ENCODE measurements around the gene DYNC1I1. TPM values are rescaled to one million over a fixed set of nuclear protein-coding genes. Genes with fewer than 3 reads are reported as not detected.
A peak's percentile ranks its signal among the peaks of the same experiment; 100 is the strongest.

The DYNC1I1 gene
- total RNA-seq, 1 experiment from 2014 or later, result 0.03 TPM

DNA sequence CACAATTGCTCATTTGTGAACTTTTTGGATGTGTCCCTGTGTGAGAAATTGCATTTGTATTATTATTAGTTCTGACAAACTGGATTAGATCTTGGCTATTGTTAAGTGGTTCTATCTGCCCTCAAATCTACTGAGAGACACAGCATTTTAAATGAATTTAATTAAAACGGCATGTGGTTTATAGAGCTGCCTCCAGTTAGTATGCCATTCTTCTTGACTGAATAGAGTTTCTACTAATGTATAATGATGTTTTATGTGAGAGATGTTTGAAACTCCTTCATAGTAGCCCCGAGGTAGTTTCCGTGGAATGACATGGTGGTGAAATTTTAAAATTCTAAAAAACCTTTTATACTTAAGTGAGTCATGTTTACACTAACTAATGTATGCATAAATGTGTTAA is 110.9 kb downstream of the DYNC1I1 start:
- no peak for DNase-seq (ENCODE audit: low read depth)
- in situ Hi-C loops (cut with HindIII; ENCODE audit: low pct_unique_long_range_greater_than_20kb, low sequenced_read_pairs), result no loop called here

DNA sequence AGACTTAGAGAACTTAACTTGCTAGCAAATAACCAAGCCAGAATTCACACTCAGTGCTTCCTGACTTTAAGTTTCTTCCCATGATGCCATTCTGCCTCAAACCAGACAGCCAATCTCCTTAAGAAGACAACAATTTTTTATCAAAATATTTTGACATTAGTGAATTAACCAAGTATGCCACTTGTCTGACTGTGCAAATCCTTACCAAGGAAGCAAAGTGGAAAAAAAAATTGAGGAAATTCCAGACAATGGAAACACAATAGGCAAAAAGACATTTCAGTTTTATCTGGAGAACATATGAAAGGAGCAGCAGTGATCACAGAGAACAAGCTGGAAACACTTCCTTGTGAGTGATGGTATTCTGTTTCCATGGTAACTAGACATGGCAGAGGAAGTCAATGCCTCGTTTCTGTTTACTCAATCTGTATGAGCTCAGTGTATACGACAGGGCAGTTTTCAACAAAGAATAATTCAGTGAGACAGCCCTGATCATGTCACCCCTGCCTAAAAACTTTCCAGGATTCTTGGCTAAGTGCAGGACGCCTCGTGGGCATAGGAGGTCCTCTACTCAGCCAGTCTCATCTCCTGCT is 114.2 kb downstream of the DYNC1I1 start:
- peak; percentile 6 for DNase-seq (ENCODE audit: low read depth)
- in situ Hi-C loops (cut with HindIII; ENCODE audit: low pct_unique_long_range_greater_than_20kb, low sequenced_read_pairs), result no loop called here

DNA sequence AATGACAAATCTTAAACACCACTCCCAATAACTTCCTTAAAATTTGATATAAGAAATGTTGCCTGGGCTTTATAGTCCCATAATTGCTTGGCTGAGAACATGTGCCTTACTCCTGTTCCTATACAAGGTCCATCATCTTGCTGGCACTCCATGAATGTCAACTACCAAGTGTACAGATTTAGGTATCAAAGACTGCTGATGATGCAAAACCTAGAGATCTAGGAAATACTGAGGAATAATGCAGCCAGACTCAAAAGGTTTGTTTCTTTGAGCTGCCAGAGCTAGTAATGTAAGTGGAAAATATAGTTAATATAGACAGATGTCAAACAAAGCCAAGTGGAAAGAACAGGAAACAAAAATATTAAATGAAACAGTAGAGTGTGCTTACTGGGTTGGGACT is 121.1 kb downstream of the DYNC1I1 start:
- in situ Hi-C loops (cut with HindIII; ENCODE audit: low pct_unique_long_range_greater_than_20kb, low sequenced_read_pairs), result no loop called here
- no peak for DNase-seq (ENCODE audit: low read depth)

DNA sequence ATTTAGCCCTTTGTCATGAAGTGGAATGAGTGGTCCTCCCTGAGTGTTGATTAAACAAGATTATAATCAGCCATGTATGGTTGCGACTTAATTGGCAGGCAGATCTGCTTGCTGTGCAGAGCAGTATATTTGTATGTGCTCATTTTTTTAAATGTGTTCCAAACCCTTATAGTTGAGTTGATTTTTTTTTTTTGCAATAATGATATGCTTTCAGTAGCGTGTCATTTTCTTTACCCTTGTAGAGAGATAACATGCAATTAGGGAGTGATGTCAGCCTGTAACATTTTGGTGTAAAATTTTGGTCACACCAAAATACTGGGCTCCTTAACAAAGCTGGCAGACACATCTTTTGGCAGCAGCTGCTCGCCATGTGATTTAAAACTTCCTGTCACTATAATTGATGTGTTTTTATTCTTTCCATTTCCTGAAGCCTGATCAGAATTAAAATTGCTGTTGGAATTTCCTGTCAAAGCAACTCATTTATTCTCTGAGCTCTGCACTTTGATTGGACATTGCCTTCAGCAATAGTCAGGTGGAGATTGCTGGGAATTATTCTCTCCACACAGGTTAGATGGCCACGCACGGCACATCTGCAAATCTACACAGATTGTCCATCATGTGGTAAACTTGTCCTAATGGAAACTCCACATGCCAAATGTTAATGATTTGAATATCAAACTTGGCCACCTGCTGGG is 125.3 kb downstream of the DYNC1I1 start:
- DNase-seq (ENCODE audit: low read depth), result no peak
- in situ Hi-C loops (cut with HindIII; ENCODE audit: low pct_unique_long_range_greater_than_20kb, low sequenced_read_pairs), result no loop called here

- in situ Hi-C loops (cut with HindIII; ENCODE audit: low pct_unique_long_range_greater_than_20kb, low sequenced_read_pairs), result no loop called here
Measured at GRCh38 chr7:95899919-95900513, 127.7 kb downstream of the DYNC1I1 start.

GRCh38 chr7:95901006-95901405 is 128.7 kb downstream of the DYNC1I1 start:
- no peak for DNase-seq (ENCODE audit: low read depth)
- in situ Hi-C loops (cut with HindIII; ENCODE audit: low pct_unique_long_range_greater_than_20kb, low sequenced_read_pairs), result no loop called here

More at GRCh38 chr7:95899919-95900513, 127.7 kb downstream of the DYNC1I1 start:
- no peak for DNase-seq (ENCODE audit: low read depth)

DNA sequence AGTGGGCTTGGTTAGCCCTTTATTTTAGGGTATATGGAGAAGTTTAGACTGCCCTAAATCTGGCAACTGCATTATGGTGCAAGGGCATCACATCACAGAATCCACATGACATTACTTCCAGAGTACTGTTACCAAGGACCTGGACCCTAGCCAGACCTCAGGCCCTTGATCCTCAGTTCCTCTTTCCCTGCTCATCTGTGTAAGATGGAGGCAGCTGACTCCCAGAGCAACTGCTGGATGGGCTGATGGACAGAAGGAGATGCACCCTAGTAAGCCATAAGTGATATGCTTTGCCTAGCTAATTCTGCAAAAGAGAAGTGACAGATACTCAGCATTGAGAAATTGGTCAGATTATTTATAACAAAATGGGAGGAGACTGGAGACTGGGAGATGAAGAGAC is 131.7 kb downstream of the DYNC1I1 start:
- in situ Hi-C loops (cut with HindIII; ENCODE audit: low pct_unique_long_range_greater_than_20kb, low sequenced_read_pairs), result no loop called here
- DNase-seq (ENCODE audit: low read depth), result no peak

GRCh38 chr7:95905167-95905566 is 132.8 kb downstream of the DYNC1I1 start:
- peak; percentile 3 for DNase-seq (ENCODE audit: low read depth)
- in situ Hi-C loops (cut with HindIII; ENCODE audit: low pct_unique_long_range_greater_than_20kb, low sequenced_read_pairs), result no loop called here

GRCh38 chr7:95906851-95907250 is 134.5 kb downstream of the DYNC1I1 start:
- DNase-seq (ENCODE audit: low read depth), result no peak
- in situ Hi-C loops (cut with HindIII; ENCODE audit: low pct_unique_long_range_greater_than_20kb, low sequenced_read_pairs), result no loop called here

DNA sequence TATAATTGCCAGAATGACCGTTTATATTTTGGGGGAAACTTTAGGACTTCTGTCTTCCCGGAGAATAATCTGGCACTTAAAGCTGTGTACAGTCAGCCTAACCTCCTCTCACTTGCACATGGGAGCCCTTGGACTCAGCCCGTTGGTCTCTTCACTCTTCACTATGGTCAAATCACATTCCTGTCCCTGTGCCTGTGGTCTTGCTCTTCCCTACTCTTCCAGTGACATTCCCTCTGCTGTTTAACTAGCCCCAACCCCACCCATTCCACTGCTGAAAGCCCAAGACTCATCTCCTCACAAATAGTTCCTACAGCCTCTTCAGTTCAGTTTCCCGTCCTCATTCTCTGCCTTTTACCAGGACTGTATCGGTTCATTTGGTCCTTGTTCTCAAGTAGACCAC is 135.0 kb downstream of the DYNC1I1 start:
- DNase-seq (ENCODE audit: low read depth), result no peak
- in situ Hi-C loops (cut with HindIII; ENCODE audit: low pct_unique_long_range_greater_than_20kb, low sequenced_read_pairs), result no loop called here

GRCh38 chr7:95908499-95908898 is 136.1 kb downstream of the DYNC1I1 start:
- DNase-seq (ENCODE audit: low read depth), result no peak
- in situ Hi-C loops (cut with HindIII; ENCODE audit: low pct_unique_long_range_greater_than_20kb, low sequenced_read_pairs), result no loop called here

DNA sequence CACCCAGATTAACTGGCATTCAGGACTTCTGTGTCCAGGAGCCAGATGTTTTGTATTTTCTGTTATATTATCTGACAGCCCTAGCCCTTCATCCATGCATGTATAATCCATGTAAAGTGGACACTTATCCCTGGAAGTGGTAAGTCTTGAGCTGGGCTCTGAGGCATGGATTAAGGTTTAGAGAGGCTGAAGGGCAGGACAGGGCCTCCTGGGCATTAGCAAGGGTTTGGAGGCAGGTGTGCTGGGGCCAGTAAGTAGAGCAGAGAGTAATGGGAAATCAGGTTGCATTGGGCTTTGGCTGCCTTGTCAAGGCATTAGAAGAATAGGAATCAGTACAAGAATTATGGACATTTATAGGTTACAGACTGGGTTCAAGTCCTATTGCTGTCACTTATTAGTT is 138.0 kb downstream of the DYNC1I1 start:
- in situ Hi-C loops (cut with HindIII; ENCODE audit: low pct_unique_long_range_greater_than_20kb, low sequenced_read_pairs), result no loop called here
- no peak for DNase-seq (ENCODE audit: low read depth)

- in situ Hi-C loops (cut with HindIII; ENCODE audit: low pct_unique_long_range_greater_than_20kb, low sequenced_read_pairs), result no loop called here
- no peak for DNase-seq (ENCODE audit: low read depth)
Measured at GRCh38 chr7:95915731-95916130, 143.4 kb downstream of the DYNC1I1 start.

DNA sequence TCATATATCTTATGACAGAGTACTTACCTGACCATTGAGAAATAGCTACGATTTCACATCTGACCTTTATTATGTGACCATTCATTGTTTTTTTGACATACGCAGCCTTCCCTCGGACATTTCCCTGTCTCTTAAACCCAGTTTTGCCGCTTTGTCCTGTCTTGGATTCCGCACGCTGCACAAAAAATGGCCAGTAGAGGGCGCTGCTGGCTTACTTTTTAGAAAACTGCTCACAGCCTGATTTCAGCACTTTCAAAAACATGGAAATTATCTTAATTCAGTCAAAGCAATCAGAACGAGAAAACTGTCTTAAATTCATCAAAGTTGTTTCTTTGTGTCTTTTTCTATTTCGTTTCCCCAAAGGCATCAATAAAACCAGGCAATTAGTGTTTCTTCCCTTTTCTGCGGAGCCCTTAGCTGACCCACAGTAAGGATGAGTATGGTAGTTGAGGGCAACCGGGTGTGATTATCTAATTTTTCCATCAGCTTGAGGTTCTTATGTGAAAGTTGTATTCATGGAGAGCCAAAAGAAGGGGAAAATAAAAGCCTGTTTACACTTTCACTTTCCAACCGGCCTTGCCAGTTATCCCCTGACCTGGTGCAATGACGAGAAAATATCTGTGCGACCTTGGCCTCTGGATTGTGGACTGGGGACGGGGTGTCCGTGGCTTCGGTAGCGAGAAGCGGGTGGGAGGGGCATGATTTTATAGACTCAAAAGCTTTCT is 144.4 kb downstream of the DYNC1I1 start:
- in situ Hi-C loops (cut with HindIII; ENCODE audit: low pct_unique_long_range_greater_than_20kb, low sequenced_read_pairs), result no loop called here
- peak; percentile 41 for DNase-seq (ENCODE audit: low read depth)

GRCh38 chr7:95917634-95918033 is 145.3 kb downstream of the DYNC1I1 start:
- in situ Hi-C loops (cut with HindIII; ENCODE audit: low pct_unique_long_range_greater_than_20kb, low sequenced_read_pairs), result no loop called here
- DNase-seq (ENCODE audit: low read depth), result no peak

- no peak for DNase-seq (ENCODE audit: low read depth)
- in situ Hi-C loops (cut with HindIII; ENCODE audit: low pct_unique_long_range_greater_than_20kb, low sequenced_read_pairs), result no loop called here
Measured at GRCh38 chr7:95919556-95919955, 147.2 kb downstream of the DYNC1I1 start.

DNA sequence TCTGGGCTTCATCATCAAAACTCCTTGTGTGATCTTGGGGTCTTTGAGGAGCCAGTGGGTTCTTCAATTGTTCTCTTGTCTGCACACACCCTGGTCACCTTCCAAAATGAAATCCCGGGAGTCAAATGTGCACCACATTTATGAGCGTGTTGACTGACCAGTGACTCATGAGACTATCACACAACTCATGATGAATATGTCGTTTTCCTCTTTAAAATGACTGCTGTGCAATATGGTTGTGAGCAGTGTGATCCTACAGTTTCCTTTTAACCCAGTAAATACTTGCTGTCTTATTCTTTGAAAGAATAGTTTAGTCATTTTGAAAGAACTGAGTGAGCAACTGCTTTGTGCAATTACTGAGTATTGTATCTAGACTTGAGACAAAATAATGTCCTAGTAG is 149.2 kb downstream of the DYNC1I1 start:
- in situ Hi-C loops (cut with HindIII; ENCODE audit: low pct_unique_long_range_greater_than_20kb, low sequenced_read_pairs), result no loop called here
- no peak for DNase-seq (ENCODE audit: low read depth)

DNA sequence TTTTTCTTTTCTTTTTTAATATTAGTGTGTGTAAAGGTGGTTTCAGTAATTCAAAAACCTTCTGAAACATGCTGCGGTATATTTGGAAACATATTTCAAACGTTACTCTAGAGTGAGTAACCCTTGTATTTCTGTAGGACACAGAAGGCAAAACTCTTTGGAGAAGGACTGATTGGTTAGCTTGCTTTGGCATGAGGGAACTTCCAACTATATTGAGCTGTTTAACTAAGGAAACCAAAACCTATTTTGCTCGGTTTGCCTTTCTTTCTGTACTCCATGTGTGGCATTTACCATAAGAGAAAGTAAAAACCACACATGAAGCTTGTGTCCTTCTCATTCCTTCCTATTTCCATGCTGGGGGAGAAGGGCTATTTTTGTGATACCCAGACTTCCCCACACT is 149.8 kb downstream of the DYNC1I1 start:
- in situ Hi-C loops (cut with HindIII; ENCODE audit: low pct_unique_long_range_greater_than_20kb, low sequenced_read_pairs), result no loop called here
- DNase-seq (ENCODE audit: low read depth), result no peak

DNA sequence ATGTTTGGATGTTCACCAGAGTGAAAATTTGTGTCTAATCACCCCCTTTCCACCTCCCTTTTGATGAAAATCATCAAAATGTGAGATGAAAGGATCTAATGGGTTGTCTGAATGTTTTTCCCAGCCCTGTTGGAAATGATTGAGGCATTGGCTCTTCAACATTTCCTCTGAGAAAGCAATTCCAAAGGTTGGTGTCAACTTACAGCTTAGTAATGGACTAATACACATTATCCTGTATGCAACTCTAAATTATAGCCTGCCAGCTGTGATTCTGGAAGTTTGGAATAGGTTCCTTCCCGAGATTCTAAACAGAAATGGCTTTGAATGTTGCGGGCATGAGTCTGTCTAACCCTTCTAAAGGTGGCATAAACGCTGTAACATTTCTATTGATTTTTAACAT is 152.9 kb downstream of the DYNC1I1 start:
- no peak for DNase-seq (ENCODE audit: low read depth)
- in situ Hi-C loops (cut with HindIII; ENCODE audit: low pct_unique_long_range_greater_than_20kb, low sequenced_read_pairs), result no loop called here

Measured in Caki2 (cell line).